Measurements from ENCODE around the gene TMEM129.

DNA sequence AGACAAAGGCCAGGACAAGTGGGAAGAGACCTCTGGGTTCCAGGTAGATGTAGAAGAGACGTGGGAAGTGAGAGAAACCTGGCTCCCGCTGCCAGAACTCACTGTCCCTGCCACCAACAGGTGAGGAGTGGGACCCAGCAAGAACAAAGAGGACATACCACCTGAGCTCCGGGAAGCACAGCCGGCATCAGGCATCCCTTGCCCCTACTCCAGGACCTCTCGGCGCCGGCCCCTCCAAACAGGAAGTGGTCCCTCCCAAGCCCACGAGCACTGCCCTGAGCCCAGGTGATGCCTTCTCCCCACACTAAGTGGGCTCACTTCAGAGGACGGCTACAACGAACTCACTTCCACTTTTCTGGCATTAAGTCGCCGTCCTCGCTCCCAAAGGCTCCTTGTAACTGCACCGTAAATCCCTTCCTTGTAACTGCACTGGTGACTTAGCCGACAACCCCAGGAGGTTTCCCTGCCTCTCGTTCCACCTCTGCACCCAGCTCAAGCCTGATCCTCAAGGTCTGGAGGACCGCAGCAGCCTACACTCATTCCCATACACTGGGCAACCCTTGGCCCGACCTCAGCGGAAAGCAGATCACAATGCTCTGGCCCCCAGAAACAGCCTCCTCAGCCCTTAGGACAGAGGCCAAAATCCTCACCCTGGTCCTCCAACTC, 45.9 kb downstream of the TMEM129 start:
- TF ChIP-seq, protein P1, sequence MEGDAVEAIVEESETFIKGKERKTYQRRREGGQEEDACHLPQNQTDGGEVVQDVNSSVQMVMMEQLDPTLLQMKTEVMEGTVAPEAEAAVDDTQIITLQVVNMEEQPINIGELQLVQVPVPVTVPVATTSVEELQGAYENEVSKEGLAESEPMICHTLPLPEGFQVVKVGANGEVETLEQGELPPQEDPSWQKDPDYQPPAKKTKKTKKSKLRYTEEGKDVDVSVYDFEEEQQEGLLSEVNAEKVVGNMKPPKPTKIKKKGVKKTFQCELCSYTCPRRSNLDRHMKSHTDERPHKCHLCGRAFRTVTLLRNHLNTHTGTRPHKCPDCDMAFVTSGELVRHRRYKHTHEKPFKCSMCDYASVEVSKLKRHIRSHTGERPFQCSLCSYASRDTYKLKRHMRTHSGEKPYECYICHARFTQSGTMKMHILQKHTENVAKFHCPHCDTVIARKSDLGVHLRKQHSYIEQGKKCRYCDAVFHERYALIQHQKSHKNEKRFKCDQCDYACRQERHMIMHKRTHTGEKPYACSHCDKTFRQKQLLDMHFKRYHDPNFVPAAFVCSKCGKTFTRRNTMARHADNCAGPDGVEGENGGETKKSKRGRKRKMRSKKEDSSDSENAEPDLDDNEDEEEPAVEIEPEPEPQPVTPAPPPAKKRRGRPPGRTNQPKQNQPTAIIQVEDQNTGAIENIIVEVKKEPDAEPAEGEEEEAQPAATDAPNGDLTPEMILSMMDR (IDR thresholded peaks at IDR 0.05; ENCODE audit: low read depth, low read length, poor library complexity, severe bottlenecking): no peak
- no peak for TF ChIP-seq EZH2phosphoT487 (IDR thresholded peaks at IDR 0.05; ENCODE audit: borderline replicate concordance, low read length)
